GM19099 (cell line): Measurements from ENCODE around the gene EPHX1.

Experiments
- POLR2A ChIP-seq: IDR thresholded peaks from 3 replicates; pipeline ENCODE4 v1.6.1; 2011; ENCODE audit warnings: low read depth; ENCODE audit not compliant: insufficient read length; ENCODE audit errors: extremely low read depth

EPHX1 gene

DNA sequence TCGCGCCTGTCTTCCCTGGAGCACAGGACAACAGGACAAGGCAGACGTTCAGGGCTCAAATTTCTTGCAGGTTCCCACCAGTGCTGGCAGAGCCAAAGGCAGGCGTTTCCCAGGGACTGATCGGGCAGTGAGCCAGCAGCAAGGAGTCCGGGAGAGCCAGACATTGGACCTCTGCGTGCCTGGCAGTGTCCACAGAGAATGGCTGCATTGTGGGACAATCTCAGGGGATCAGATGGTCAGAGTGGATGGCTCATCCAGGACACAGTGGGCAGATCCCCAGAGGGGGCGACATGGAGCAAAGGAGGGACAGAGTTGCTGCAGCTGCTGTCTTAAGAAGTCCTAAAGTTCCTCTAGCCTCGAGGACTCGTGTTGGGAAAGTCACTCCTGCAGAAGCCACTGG is 67.7 kb downstream of the EPHX1 start:
- no peak for TF ChIP-seq POLR2A

DNA sequence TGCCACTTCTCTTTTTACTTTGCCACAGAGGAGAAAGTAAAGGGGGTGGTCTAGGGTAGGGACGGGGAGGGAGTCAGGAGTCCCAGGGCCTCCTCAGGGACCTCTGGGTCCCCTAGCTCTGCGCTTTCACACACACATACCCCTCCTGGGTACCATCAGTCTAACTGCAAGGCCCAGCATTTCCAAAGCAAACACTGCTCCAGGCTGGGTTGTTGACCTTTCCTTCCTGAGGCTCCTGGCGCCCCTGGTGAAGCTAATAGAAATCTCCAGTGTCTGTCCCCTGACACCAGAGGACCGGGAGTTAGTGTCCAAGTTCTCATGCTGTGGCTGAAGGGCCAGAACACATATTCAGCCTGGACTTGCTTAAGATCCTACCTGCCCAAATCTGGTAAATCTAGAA is 68.4 kb downstream of the EPHX1 start:
- no peak for TF ChIP-seq POLR2A

DNA sequence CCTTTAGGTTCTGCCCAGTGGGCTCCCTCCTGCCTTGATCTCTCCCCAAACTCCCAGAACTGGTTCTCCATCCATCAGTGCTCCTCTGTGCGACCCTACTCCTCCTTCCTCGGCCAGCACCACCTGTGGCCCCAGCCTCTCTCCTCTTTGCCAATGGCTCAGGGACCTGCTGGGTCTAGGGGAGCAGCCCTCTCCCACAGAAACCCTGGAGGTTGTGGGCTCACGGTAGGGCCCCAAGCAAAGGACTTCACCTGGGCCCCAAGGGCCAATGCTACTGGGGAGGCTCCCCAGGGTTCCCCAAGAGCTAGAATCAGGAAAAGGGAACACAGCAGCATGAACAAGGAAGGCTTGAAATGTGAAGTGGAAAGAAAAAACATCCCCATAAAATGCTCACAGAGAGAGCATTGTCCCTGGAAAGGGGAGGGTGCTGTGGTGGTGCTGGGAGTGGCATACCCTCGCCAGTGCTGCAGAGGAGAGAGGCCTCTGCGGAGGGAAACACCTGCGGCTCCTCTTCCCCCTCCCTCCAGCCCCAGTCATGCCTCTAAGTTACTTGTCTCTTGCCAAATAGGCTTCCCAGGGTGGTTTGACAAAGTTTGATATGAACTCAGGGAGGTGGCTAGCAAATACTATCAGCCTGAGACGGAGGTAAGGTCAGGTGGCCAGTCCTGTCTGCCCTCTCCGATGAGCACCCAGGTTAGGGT is 69.7 kb downstream of the EPHX1 start:
- TF ChIP-seq POLR2A: no peak

DNA sequence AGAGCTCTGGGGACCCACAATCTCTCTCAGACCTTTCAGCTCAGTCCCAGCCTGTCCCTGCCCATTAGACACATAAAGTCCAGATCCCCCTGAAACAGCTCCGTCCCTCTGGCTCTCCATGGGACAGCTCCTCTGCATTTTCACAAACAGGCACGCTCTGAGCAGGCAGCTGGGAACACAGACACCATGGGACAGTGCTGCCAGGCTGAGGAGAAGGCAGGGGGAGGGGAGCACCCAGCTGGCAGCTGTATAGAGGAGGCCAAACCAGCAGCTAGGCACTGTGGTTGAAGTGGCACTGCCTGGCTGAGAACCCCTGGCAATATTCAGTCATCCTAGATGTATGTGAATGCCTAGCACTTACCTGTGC is 70.3 kb downstream of the EPHX1 start:
- no peak for TF ChIP-seq POLR2A

DNA sequence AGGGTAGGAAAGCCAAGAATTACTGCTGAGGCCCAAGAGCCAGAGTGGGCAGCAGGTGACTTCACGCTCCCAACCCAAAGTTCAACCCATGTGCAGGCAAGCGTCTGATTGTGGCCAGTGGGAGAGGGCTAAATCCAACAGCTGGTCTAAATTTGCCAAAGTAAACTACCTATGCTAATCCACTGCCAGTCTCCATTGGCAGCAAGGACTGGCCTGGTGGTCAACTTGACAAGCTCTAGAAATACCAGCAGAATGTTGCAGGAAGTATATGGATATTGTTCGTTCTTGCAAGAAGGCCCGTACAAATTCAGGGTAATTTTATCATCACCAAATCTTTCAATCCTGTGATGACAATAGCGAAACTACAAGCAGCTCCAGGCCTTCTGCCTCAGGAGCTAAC is 70.7 kb downstream of the EPHX1 start:
- no peak for TF ChIP-seq POLR2A

DNA sequence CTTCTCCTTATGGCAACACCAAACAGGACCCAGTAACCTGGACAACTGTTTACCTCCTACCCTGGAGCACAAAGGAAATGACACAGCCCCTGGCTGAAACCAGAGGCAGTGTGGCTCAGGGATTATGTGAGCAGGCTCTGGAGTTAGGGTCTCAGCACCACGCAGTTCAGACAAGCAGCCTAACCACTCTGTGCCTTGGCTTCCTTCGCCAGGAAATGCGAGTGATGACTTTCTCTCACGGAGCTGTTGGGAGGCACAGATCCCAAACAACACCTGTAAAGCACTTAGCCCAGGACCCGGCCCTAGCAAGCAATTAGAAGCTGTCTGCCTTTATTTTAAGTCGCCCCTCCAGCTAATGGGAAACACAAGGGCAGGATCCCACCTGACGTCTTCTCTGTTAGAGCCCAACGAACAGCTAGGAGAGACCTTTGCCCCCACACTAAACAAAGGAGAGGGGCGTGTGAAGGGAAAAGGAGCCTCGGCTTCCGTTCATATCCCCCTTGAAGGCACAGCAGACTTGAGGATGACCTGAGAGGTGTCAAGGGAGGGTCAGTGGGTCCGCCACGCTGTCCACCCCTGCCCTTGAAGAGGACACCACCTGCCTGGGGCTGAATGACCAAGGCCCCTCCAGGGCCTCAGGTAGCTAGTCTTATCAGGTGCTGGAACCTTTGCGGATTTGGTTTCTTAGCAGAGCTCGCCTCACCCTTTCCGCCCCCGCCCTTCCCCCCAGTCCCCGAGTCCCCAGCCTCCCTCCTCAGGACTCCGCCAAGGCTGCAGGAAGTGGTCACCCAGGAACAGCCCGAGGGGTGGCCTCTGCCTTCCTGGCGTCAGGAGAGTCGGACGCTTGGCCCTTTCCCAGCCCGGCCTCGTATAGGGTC is 71.4 kb downstream of the EPHX1 start:
- TF ChIP-seq POLR2A: no peak

DNA sequence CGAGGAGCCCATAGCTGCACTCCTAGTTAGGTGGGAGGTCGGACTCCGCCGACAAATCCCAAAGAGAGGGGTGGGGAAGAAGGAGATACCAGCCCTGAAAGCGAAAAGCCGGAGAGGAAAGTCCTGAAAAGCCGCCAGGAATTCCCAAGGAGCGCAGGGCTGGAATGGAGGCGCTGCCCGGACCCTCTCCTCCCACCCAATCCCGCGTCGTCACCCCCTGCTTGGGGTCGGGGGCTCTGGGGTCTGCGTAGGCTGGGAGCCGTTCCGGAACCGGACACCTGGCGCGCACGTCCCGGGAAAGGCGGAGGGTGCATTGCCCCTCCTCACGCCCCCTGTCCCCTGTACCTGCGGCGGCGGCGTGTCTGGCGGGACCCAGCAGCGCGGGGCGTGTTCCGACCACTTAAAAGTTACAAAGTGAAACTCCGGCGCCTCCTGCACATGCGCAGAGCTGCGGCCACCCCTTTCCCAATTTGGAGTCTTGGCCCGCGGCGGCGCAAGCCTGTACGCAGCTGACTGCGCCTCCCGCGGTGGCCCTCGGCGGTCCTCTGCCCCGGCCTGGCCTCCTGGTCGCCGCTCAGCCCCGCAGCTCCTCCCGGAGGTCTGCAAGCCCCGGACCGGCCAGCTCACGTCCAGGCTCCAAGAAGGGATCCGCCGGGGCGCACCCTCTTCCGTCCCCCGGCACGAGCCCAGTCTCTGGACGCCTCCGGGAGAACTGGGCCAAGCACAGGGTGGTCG is 72.2 kb downstream of the EPHX1 start, which contains the start of gene TMEM63A:
TMEM63A (minus strand) TSS at position 422 of the 735 bp plus-strand sequence. CDS start 4,800 bp downstream, outside the sequence.
- peak; percentile 69 for TF ChIP-seq POLR2A

DNA sequence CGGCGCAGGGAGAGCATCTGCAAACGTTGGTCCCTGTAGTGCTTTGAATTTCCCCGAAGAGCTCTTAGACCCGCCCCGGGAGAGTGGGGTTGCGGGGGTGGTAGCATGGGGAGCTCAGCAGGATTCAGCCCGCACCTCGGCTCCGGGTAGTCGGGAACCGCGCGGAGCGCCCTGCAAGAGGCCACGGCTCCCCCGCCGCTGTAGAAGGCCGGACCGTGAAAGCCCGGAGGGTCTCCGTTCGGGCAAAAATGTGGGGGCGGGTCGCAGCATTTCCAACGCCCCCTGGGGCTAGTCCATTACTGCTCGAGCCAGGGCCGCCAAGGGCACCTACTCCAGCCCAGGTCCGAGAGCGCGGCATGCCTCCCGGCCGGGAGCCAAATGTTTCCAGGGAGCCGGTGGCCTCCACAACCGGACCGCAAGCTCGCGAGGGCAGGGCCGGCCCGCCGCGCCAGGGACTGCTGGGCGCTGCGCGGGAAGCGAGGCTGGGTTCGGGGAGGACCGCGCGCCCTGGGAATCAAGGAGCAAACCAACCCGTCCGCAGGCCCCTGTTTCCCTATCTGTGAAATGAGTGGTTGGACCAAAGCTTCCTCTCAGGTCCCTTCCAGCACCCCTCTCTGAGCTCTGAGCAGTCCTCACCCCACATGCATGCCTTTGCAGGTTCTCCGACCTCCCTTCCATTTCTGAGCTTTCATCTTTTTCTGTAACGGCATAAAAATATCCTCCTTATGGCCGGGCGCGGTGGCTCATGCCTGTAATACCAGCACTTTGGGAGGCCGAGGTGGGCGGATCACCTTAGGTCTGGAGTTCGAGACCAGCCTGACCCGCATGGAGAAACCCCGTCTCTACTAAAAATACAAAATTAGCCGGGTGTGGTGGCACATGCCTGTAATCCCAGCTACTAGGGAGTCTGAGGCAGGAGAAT is 73.0 kb downstream of the EPHX1 start:
- no peak for TF ChIP-seq POLR2A

DNA sequence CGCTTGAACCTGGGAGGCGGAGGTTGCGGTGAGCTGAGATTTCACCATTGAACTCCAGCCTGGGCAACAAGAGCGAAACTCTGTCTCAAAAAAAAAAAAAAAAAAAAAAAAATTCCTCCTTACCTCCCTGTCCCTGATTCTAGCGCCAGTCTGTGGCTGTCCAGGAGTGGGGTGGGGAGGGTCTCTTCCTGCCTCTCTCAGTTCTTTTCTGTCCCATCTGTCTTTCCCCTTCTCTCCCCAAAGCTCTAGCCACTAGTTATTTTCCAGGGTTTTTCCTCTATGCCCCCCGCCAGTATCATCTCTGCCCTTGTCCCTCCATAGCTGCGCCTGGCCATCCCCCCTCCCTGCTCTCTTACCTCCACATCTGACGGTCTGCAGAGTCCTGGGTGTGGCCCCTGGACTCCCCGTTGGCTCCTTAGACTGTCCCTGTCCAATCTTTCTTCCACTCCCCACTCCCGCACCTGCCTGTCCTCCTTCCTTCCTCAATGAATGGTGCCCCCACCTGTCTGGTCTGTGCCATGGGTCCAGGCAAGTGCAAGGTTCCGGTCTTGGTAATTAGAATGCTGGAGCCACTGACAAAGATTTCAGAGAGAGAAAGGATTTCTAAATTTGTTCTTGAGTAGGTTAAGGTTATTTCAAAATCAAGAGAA is 73.8 kb downstream of the EPHX1 start:
- no peak for TF ChIP-seq POLR2A

DNA sequence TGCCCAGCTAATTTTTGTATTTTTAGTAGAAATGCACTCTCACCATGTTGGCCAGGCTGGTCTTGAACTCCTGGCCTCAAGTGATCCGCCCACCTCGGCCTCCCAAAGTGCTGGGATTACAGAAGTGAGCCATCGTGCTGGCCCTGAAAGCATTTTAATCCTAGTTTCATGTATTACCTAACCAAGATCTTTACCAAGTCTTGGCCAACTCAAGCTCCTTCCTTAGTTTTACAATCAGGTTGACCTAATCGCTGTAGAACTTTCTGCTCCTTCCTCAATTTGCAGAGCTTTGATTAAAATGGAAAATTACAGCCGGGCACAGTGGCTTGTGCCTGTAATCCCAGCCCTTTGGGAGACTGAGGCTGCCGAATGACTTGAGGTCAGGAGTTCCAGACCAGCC is 75.4 kb downstream of the EPHX1 start:
- no peak for TF ChIP-seq POLR2A

DNA sequence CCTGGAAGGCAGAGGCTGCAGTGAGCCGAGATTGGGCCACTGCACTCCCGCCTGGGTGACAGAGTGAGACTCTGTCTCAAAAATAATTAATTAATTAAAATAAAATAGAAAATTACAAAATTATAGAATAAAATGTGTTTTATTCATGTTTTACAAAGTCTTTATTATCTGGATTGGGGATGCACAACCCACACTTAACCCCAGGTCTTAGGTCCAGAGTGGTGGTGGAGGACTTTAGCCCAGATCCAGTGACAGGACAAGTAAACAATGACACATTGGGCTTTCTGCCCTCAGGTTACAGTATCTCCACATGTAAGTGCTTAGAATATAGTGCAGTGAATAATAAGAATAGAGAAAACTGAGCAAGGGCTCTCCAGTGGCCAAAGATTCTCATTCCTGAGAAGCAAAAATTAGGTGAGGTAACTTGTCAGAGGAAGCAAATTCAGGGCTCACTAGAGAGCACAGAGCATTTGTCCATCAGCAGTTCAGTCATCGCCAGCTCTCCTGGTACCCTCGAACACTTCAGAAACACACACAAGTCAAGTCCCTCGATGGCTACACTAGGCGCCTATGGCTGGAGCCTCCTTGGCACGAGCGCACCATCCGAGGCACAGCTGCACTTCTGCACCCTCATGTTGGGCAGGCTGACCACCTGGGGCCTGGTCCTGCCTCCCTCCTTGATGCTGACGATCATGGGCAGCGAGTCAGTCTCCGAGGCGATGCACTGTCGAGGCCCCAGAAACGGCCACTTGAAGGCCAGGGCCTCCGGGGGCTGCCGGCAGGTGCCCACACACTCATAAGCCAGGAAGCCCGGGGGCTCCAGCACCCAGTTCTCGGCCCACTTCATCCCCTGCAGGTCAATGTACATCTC is 76.5 kb downstream of the EPHX1 start:
- TF ChIP-seq POLR2A: no peak

DNA sequence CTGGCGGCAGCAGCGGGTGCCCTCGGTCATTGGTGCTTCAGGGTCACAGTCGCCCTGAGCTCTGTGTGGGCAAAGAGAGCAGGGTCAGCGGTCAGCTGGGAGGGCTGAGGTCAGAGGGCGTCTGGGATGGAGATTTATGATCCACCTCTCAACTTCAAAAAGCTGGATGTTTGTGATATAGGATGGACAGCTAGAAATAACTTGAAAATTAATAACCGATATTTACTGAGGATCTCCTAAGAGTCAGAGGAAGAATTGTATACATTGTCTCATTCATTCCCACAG is 77.0 kb downstream of the EPHX1 start:
- no peak for TF ChIP-seq POLR2A

DNA sequence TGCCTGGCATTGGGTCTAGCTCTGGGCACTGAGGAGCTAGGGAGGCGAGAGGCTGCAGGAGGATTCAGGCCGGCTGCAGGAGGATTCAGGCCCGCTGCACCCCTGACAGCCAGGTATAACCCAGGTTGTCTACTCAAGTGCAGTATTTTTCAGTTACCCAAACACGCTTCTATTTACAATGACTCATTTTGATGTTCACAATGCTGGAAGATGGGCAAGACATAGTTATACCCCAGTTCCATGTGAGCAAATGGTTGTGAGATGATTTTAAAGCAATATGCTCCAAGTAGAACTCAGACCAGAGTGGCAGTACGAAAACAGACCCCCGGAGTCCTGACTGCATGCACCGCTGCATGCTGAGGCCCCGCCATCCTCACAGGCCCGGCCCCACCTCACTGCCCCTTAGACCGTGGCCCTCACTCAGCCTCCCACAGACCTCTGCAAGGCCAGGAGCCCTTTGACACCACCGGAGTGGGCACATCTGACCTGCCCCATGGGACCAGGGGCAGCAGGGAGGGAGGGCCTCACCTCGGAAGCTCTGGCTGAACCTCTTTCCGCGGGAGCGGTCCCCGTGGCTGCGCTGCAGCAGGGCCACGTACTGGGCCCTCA is 78.5 kb downstream of the EPHX1 start:
- no peak for TF ChIP-seq POLR2A
